ENCODE measurements around the gene ST6GAL2. TPM values are rescaled to one million over a fixed set of nuclear protein-coding genes. Genes with fewer than 3 reads are reported as not detected.

Gene ST6GAL2
- polyA plus RNA-seq, 3 donors, result not detected

- DNase-seq, result no peak
- WGBS (ENCODE audit: insufficient coverage), result no CpG with 5 or more reads among the region's 1 CpG
- Histone ChIP-seq H3K9me3 (replicated peaks in 1 of 2; ENCODE audit: control insufficient read depth in 1 of 2, insufficient read depth in 1 of 2, low read length in 2 of 2) (peaks cover 0 to 5% of the 10 kb centered on the region in 2 donors), H4K20me1 (ENCODE audit: insufficient read depth, low read length) (no peaks in the 10 kb centered on the region), H3K4me3 (replicated peaks in 1 of 3; ENCODE audit: low read depth in 2 of 3, low read length in 3 of 3) (no peak overlapping the region), H3K79me2 (ENCODE audit: insufficient read depth, low read length) (no peaks in the 10 kb centered on the region), H2AFZ (ENCODE audit: insufficient read depth, low read depth, low read length, poor library complexity, severe bottlenecking) (no peak overlapping the region), H3K4me2 (replicated peaks; ENCODE audit: extremely low read depth, low read length, poor library complexity, severe bottlenecking) (no peak overlapping the region), H3K27me3 (ENCODE audit: control insufficient read depth in 2 of 2, insufficient read depth in 2 of 2, low read length in 2 of 2) (no peaks in the 10 kb centered on the region), H3K27ac (ENCODE audit: low read depth in 1 of 2, low read length in 2 of 2) (no peak overlapping the region), H3K9ac (ENCODE audit: insufficient read depth, low read length, poor library complexity, severe bottlenecking) (no peak overlapping the region), H3K36me3 (replicated peaks in 1 of 2; ENCODE audit: control insufficient read depth in 1 of 2, insufficient read depth in 2 of 2, low read length in 2 of 2) (no peaks in the 10 kb centered on the region), H3K4me1 (ENCODE audit: control insufficient read depth in 1 of 2, insufficient read depth in 2 of 2, low read length in 2 of 2) (no peaks in the 10 kb centered on the region)
- H3K4me1 Mint-ChIP-seq, result no peaks in the 10 kb centered on the region
- peaks cover 0 to 2% (median 1%) of the 10 kb centered on the region in 3 donors for H3K27me3 Mint-ChIP-seq (ENCODE audit: low read depth in 3 of 3)
- H3K4me3 Mint-ChIP-seq, result no peak overlapping the region
- intact Hi-C loops (cut with micrococcal nuclease), result no loop called here
- H3K9me3 Mint-ChIP-seq, result peaks cover 0 to 9% (median 5%) of the 10 kb centered on the region in 7 donors
- no peaks in the 10 kb centered on the region for H3K36me3 Mint-ChIP-seq
- no peak for TF ChIP-seq CTCF (IDR thresholded peaks at IDR 0.05)
- no peak overlapping the region for H3K27ac Mint-ChIP-seq
Observed at GRCh38 chr2:106804161-106804560, 81.8 kb downstream of the ST6GAL2 start.

- Mint-ChIP-seq H3K36me3 (no peaks in the 10 kb centered on the region), H3K4me1 (no peaks in the 10 kb centered on the region), H3K27me3 (ENCODE audit: low read depth in 3 of 3) (peaks cover 0 to 3% (median 0%) of the 10 kb centered on the region in 3 donors), H3K4me3 (no peak overlapping the region), H3K27ac (peak overlapping the region in 1 of 7 donors; percentile 35), H3K9me3 (peaks cover 0 to 8% (median 3%) of the 10 kb centered on the region in 7 donors)
- intact Hi-C loops (cut with micrococcal nuclease), result no loop called here
- DNase-seq, result no peak
- Histone ChIP-seq H3K27ac (ENCODE audit: low read depth in 1 of 2, low read length in 2 of 2) (no peak overlapping the region), H3K4me3 (replicated peaks in 1 of 3; ENCODE audit: low read depth in 2 of 3, low read length in 3 of 3) (no peak overlapping the region), H3K4me2 (replicated peaks; ENCODE audit: extremely low read depth, low read length, poor library complexity, severe bottlenecking) (no peak overlapping the region), H3K79me2 (ENCODE audit: insufficient read depth, low read length) (no peaks in the 10 kb centered on the region), H2AFZ (ENCODE audit: insufficient read depth, low read depth, low read length, poor library complexity, severe bottlenecking) (no peak overlapping the region), H3K27me3 (ENCODE audit: control insufficient read depth in 2 of 2, insufficient read depth in 2 of 2, low read length in 2 of 2) (no peaks in the 10 kb centered on the region), H3K9ac (ENCODE audit: insufficient read depth, low read length, poor library complexity, severe bottlenecking) (no peak overlapping the region), H3K9me3 (replicated peaks in 1 of 2; ENCODE audit: control insufficient read depth in 1 of 2, insufficient read depth in 1 of 2, low read length in 2 of 2) (peaks cover 0 to 2% of the 10 kb centered on the region in 2 donors), H3K36me3 (replicated peaks in 1 of 2; ENCODE audit: control insufficient read depth in 1 of 2, insufficient read depth in 2 of 2, low read length in 2 of 2) (no peaks in the 10 kb centered on the region), H4K20me1 (ENCODE audit: insufficient read depth, low read length) (no peaks in the 10 kb centered on the region), H3K4me1 (ENCODE audit: control insufficient read depth in 1 of 2, insufficient read depth in 2 of 2, low read length in 2 of 2) (no peaks in the 10 kb centered on the region)
- no peak for TF ChIP-seq CTCF (IDR thresholded peaks at IDR 0.05)
- WGBS (ENCODE audit: insufficient coverage), result 46% methylated on average over 4 of the region's 10 CpGs
Observed at GRCh38 chr2:106800976-106801655, 84.9 kb downstream of the ST6GAL2 start.

All from CD14-positive monocyte (primary cell).